ENCODE data around the gene CHID1.

DNA sequence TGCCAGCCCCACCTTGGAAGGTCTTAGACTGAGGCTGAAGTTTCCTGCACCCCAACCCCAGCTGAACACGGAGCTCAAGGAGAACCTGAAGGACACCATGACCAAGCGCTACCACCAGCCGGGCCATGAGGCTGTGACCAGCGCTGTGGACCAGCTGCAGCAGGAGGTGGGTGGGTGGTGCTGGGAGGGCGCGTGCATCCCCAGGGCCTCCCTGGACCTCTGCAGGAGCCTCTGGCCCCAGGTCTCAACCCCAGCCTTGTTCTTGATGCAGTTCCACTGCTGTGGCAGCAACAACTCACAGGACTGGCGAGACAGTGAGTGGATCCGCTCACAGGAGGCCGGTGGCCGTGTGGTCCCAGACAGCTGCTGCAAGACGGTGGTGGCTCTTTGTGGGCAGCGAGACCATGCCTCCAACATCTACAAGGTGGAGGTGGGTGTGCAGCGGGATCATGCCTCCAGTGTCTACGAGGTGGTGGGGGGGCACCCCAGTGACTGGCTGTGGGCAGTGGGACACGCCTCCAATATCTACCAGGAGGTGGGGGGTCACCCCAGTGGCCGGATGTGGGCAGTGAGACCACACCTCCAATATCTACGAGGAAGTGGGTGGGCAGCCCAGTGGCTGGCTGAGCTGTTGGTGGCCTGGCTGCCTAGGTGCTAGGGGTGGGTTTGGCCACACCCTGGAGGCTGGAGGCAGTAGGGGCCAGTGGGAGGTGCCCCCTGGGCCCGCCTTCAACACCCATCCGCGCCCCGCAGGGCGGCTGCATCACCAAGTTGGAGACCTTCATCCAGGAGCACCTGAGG is 73.2 kb downstream of the CHID1 start:
- TF ChIP-seq, protein P1, sequence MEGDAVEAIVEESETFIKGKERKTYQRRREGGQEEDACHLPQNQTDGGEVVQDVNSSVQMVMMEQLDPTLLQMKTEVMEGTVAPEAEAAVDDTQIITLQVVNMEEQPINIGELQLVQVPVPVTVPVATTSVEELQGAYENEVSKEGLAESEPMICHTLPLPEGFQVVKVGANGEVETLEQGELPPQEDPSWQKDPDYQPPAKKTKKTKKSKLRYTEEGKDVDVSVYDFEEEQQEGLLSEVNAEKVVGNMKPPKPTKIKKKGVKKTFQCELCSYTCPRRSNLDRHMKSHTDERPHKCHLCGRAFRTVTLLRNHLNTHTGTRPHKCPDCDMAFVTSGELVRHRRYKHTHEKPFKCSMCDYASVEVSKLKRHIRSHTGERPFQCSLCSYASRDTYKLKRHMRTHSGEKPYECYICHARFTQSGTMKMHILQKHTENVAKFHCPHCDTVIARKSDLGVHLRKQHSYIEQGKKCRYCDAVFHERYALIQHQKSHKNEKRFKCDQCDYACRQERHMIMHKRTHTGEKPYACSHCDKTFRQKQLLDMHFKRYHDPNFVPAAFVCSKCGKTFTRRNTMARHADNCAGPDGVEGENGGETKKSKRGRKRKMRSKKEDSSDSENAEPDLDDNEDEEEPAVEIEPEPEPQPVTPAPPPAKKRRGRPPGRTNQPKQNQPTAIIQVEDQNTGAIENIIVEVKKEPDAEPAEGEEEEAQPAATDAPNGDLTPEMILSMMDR (IDR thresholded peaks at IDR 0.05) = no peak
- no peak for TF ChIP-seq POLR2A (IDR thresholded peaks at IDR 0.05)
